Stimulated activated naive CD8-positive, alpha-beta T cell treated with anti-CD3 and anti-CD28 coated beads, Interleukin-15, Interleukin-2, amounts not matched to agents 100 ng/mL and 50 ng/mL, for 24 hours (primary cell): ENCODE results near the gene SPN.
"Not testable (repeated sequence)": the region's sequence is repeated elsewhere in the genome, so short reads cannot be mapped to it uniquely, and the experiment has no call there.

Source experiments
- H3K27ac Mint-ChIP-seq: one replicate; pipeline ENCODE4 v1.8.0; 2021; ENCODE audit warnings: mild to moderate bottlenecking, mixed read lengths
- H3K27me3 Mint-ChIP-seq: one replicate; pipeline ENCODE4 v1.8.0; 2021; ENCODE audit warnings: mixed read lengths
- H3K36me3 Mint-ChIP-seq: one replicate; pipeline ENCODE4 v1.8.0; 2021; ENCODE audit warnings: low read depth, mixed read lengths
- H3K4me1 Mint-ChIP-seq: one replicate; pipeline ENCODE4 v1.8.0; 2021; ENCODE audit warnings: low read depth, mixed read lengths
- H3K4me3 Mint-ChIP-seq: one replicate; pipeline ENCODE4 v1.8.0; 2021; ENCODE audit warnings: mild to moderate bottlenecking, mixed read lengths
- H3K9me3 Mint-ChIP-seq: one replicate; pipeline ENCODE4 v1.8.0; 2021; ENCODE audit warnings: mixed read lengths

SPN gene

GRCh38 chr16:29699324-29700219 is 36.5 kb downstream of the SPN start:
- Mint-ChIP-seq H3K4me3 (no peak overlapping the region), H3K36me3 (no peaks in the 10 kb centered on the region), H3K9me3 (no peaks in the 10 kb centered on the region), H3K4me1 (peaks cover 28% of the 10 kb centered on the region), H3K27me3 (no peaks in the 10 kb centered on the region), H3K27ac (no peak overlapping the region)

- Mint-ChIP-seq H3K4me1 (peaks cover 28% of the 10 kb centered on the region), H3K9me3 (no peaks in the 10 kb centered on the region), H3K27ac (no peak overlapping the region), H3K27me3 (no peaks in the 10 kb centered on the region), H3K4me3 (no peak overlapping the region), H3K36me3 (no peaks in the 10 kb centered on the region)
Measured at GRCh38 chr16:29700253-29700987, 37.4 kb downstream of the SPN start.

GRCh38 chr16:29701214-29701555 is 38.1 kb downstream of the SPN start:
- Mint-ChIP-seq H3K36me3 (no peaks in the 10 kb centered on the region), H3K4me1 (peaks cover 28% of the 10 kb centered on the region), H3K4me3 (no peak overlapping the region), H3K27me3 (no peaks in the 10 kb centered on the region), H3K9me3 (no peaks in the 10 kb centered on the region), H3K27ac (no peak overlapping the region)

- Mint-ChIP-seq H3K9me3 (no peaks in the 10 kb centered on the region), H3K27me3 (no peaks in the 10 kb centered on the region), H3K4me3 (peak overlapping the region; percentile 69), H3K36me3 (no peaks in the 10 kb centered on the region), H3K4me1 (peaks cover 28% of the 10 kb centered on the region), H3K27ac (peak overlapping the region; percentile 84)
Measured at GRCh38 chr16:29702269-29702668, 39.2 kb downstream of the SPN start.

GRCh38 chr16:29705030-29705429 is 42.0 kb downstream of the SPN start:
- H3K27me3 Mint-ChIP-seq: no peaks in the 10 kb centered on the region
- H3K4me1 Mint-ChIP-seq: peaks cover 32% of the 10 kb centered on the region
- no peak overlapping the region for H3K27ac Mint-ChIP-seq
- H3K9me3 Mint-ChIP-seq: no peaks in the 10 kb centered on the region
- no peaks in the 10 kb centered on the region for H3K36me3 Mint-ChIP-seq
- no peak overlapping the region for H3K4me3 Mint-ChIP-seq

GRCh38 chr16:29707160-29707559 is 44.1 kb downstream of the SPN start:
- peaks cover 23% of the 10 kb centered on the region for H3K4me1 Mint-ChIP-seq
- H3K36me3 Mint-ChIP-seq, H3K9me3 Mint-ChIP-seq, H3K27me3 Mint-ChIP-seq, H3K4me3 Mint-ChIP-seq, H3K27ac Mint-ChIP-seq: not testable (repeated sequence)

GRCh38 chr16:29708917-29709600 is 46.0 kb downstream of the SPN start:
- H3K36me3 Mint-ChIP-seq: no peaks in the 10 kb centered on the region
- H3K27me3 Mint-ChIP-seq: no peaks in the 10 kb centered on the region
- H3K27ac Mint-ChIP-seq: no peak overlapping the region
- no peak overlapping the region for H3K4me3 Mint-ChIP-seq
- H3K4me1 Mint-ChIP-seq: peaks cover 13% of the 10 kb centered on the region
- H3K9me3 Mint-ChIP-seq: no peaks in the 10 kb centered on the region

- not testable (repeated sequence) for H3K9me3 Mint-ChIP-seq, H3K4me3 Mint-ChIP-seq, H3K27me3 Mint-ChIP-seq, H3K27ac Mint-ChIP-seq, H3K36me3 Mint-ChIP-seq
- peaks cover 13% of the 10 kb centered on the region for H3K4me1 Mint-ChIP-seq
Measured at GRCh38 chr16:29709657-29710056, 46.6 kb downstream of the SPN start.

- Mint-ChIP-seq H3K4me1 (peaks cover 13% of the 10 kb centered on the region), H3K27ac (no peak overlapping the region), H3K36me3 (no peaks in the 10 kb centered on the region), H3K9me3 (no peaks in the 10 kb centered on the region), H3K4me3 (no peak overlapping the region), H3K27me3 (no peaks in the 10 kb centered on the region)
Measured at GRCh38 chr16:29710227-29711219, 47.5 kb downstream of the SPN start.

GRCh38 chr16:29712809-29713208 is 49.8 kb downstream of the SPN start:
- no peaks in the 10 kb centered on the region for H3K36me3 Mint-ChIP-seq
- no peaks in the 10 kb centered on the region for H3K27me3 Mint-ChIP-seq
- peaks cover 13% of the 10 kb centered on the region for H3K4me1 Mint-ChIP-seq
- no peak overlapping the region for H3K4me3 Mint-ChIP-seq
- H3K9me3 Mint-ChIP-seq: no peaks in the 10 kb centered on the region
- H3K27ac Mint-ChIP-seq: no peak overlapping the region

GRCh38 chr16:29714396-29714795 is 51.3 kb downstream of the SPN start:
- H3K4me1 Mint-ChIP-seq: peaks cover 18% of the 10 kb centered on the region
- no peak overlapping the region for H3K27ac Mint-ChIP-seq
- no peak overlapping the region for H3K4me3 Mint-ChIP-seq
- H3K36me3 Mint-ChIP-seq: no peaks in the 10 kb centered on the region
- no peaks in the 10 kb centered on the region for H3K9me3 Mint-ChIP-seq
- H3K27me3 Mint-ChIP-seq: no peaks in the 10 kb centered on the region

- no peak overlapping the region for H3K4me3 Mint-ChIP-seq
- H3K9me3 Mint-ChIP-seq: no peaks in the 10 kb centered on the region
- no peaks in the 10 kb centered on the region for H3K27me3 Mint-ChIP-seq
- H3K36me3 Mint-ChIP-seq: no peaks in the 10 kb centered on the region
- peaks cover 15% of the 10 kb centered on the region for H3K4me1 Mint-ChIP-seq
- H3K27ac Mint-ChIP-seq: no peak overlapping the region
Measured at GRCh38 chr16:29714972-29715371, 51.9 kb downstream of the SPN start.

- Mint-ChIP-seq H3K4me3 (no peak overlapping the region), H3K27ac (no peak overlapping the region), H3K36me3 (no peaks in the 10 kb centered on the region), H3K27me3 (no peaks in the 10 kb centered on the region), H3K4me1 (peaks cover 14% of the 10 kb centered on the region), H3K9me3 (no peaks in the 10 kb centered on the region)
Measured at GRCh38 chr16:29717113-29717512, 54.1 kb downstream of the SPN start.

- Mint-ChIP-seq H3K27ac (no peak overlapping the region), H3K4me3 (no peak overlapping the region), H3K36me3 (no peaks in the 10 kb centered on the region), H3K9me3 (no peaks in the 10 kb centered on the region), H3K4me1 (peaks cover 21% of the 10 kb centered on the region), H3K27me3 (no peaks in the 10 kb centered on the region)
Measured at GRCh38 chr16:29719063-29719462, 56.0 kb downstream of the SPN start.
